ENCODE measurements around the gene SERP2. TPM values are rescaled to one million over a fixed set of nuclear protein-coding genes. Genes with fewer than 3 reads are reported as not detected.

SERP2 gene
- total and polyA plus RNA-seq, 2 of the 13 experiments (the other 11 are each of a cell fraction or from before 2014, with no cell fraction given) = not detected

GRCh38 chr13:44404261-44405132 lies 30.9 kb downstream of the SERP2 start (continued):
- TF ChIP-seq ZBTB49 (CRISPR knock-in tag; IDR thresholded peaks at IDR 0.05; ENCODE audit: borderline replicate concordance) (no peak), NFE2 (CRISPR knock-in tag; IDR thresholded peaks at IDR 0.05) (no peak), CHD2 (IDR thresholded peaks at IDR 0.05; ENCODE audit: low read depth, low read length) (0 out of 2 replicates have a peak, but pooled peaks have one; percentile 48), MBD4 (IDR thresholded peaks at IDR 0.05; ENCODE audit: borderline replicate concordance, low read length) (no peak), TCF7L2 (IDR thresholded peaks at IDR 0.05; ENCODE audit: low read depth, low read length) (no peak), ZNF850 (CRISPR knock-in tag; conservative IDR thresholded peaks at IDR 0.05) (no peak), RBAK (CRISPR knock-in tag; IDR thresholded peaks at IDR 0.05) (no peak), MBNL3 (CRISPR knock-in tag; conservative IDR thresholded peaks at IDR 0.05) (no peak), RXRA (CRISPR knock-in tag; IDR thresholded peaks at IDR 0.05) (peak; percentile 96), SIX1 (CRISPR knock-in tag; IDR thresholded peaks at IDR 0.05; ENCODE audit: borderline replicate concordance) (no peak; the same call in 1 of the 2 replicates), ZNF33A (CRISPR knock-in tag; IDR thresholded peaks at IDR 0.05; ENCODE audit: borderline replicate concordance) (no peak), MTA1 (CRISPR knock-in tag; IDR thresholded peaks at IDR 0.05; ENCODE audit: borderline replicate concordance) (peak; percentile 89), ASH2L (IDR thresholded peaks at IDR 0.05; ENCODE audit: insufficient read length, low read depth, low read length) (peak; percentile 87), ZBTB20 (CRISPR knock-in tag; IDR thresholded peaks at IDR 0.05; ENCODE audit: borderline replicate concordance, low read depth) (peak; percentile 74; the same call in 1 of the 2 replicates), PRDM4 (CRISPR knock-in tag; IDR thresholded peaks at IDR 0.05; ENCODE audit: borderline replicate concordance) (no peak), HOXD1 (CRISPR knock-in tag; IDR thresholded peaks at IDR 0.05) (0 out of 2 replicates have a peak, but pooled peaks have one; percentile 29), ZNF605 (CRISPR knock-in tag; IDR thresholded peaks at IDR 0.05) (0 out of 2 replicates have a peak, but pooled peaks have one; percentile 27), ZNF672 (CRISPR knock-in tag; IDR thresholded peaks at IDR 0.05) (no peak)
- TF ChIP-seq, protein P1, sequence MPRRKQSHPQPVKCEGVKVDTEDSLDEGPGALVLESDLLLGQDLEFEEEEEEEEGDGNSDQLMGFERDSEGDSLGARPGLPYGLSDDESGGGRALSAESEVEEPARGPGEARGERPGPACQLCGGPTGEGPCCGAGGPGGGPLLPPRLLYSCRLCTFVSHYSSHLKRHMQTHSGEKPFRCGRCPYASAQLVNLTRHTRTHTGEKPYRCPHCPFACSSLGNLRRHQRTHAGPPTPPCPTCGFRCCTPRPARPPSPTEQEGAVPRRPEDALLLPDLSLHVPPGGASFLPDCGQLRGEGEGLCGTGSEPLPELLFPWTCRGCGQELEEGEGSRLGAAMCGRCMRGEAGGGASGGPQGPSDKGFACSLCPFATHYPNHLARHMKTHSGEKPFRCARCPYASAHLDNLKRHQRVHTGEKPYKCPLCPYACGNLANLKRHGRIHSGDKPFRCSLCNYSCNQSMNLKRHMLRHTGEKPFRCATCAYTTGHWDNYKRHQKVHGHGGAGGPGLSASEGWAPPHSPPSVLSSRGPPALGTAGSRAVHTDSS (CRISPR knock-in tag; conservative IDR thresholded peaks at IDR 0.05) = no peak
- TF ChIP-seq, protein P2, sequence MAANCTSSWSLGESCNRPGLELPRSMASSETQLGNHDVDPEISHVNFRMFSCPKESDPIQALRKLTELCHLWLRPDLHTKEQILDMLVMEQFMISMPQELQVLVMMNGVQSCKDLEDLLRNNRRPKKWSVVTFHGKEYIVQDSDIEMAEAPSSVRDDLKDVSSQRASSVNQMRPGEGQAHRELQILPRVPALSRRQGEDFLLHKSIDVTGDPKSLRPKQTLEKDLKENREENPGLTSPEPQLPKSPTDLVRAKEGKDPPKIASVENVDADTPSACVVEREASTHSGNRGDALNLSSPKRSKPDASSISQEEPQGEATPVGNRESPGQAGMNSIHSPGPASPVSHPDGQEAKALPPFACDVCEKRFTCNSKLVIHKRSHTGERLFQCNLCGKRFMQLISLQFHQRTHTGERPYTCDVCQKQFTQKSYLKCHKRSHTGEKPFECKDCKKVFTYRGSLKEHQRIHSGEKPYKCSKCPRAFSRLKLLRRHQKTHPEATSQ (CRISPR knock-in tag; IDR thresholded peaks at IDR 0.05; ENCODE audit: borderline replicate concordance) = peak; percentile 84; the same call in 1 of the 2 replicates

All from HepG2 (cell line).